ACHN (cell line): ENCODE measurements around the gene PSMD3.
"Not testable (repeated sequence)": the region's sequence is repeated elsewhere in the genome, so short reads cannot be mapped to it uniquely, and the experiment has no call there.

Experiments used
- DNase-seq: peaks from one replicate; pipeline ENCODE4 v3.0.0-alpha.2; 2015
- in situ Hi-C: cut with HindIII; loops from 2 replicates; pipeline ENCODE4 v1.10.0; 2017; ENCODE audit warnings: low sequenced_read_pairs, low pct_ligation_motif_present, low pct_unique_long_range_greater_than_20kb

Gene PSMD3

GRCh38 chr17:39981207-39981741, 667 bp downstream of the PSMD3 start:
- no peak for DNase-seq

GRCh38 chr17:39981766-39982375, 1.3 kb downstream of the PSMD3 start:
- DNase-seq, result no peak
- in situ Hi-C loops, result no loop called here

More at GRCh38 chr17:39981207-39981741, 667 bp downstream of the PSMD3 start:
- in situ Hi-C loops, result no loop called here

DNA sequence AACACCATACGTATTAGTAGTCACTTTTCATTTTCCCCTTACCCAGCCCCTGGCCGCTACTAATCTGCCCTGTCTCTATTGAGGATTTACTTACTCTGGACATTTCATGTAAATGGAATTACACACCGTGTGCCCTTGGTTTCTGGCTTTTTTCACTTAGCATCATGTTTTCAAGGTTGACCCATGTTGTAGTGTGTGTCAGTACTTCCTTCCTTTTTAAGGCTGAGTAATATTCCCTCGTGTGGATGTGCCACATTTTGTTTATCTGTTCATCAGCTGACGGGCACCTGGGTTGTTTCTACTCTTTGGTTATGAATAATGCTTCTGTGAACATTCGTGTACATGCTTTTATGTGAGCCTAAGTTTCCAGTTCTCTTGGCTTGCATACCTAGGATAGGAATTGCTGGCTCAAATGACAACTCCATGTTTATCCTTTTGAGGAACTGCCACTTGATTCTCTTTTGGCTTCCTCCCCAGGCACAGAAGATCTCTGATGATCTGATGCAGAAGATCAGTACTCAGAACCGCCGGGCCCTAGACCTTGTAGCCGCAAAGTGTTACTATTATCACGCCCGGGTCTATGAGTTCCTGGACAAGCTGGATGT, 7.7 kb downstream of the PSMD3 start:
- in situ Hi-C loops, result no loop called here
- no peak for DNase-seq

- in situ Hi-C loops, result no loop called here
- no peak for DNase-seq
Measured at GRCh38 chr17:39994448-39994847, 13.8 kb downstream of the PSMD3 start.

DNA sequence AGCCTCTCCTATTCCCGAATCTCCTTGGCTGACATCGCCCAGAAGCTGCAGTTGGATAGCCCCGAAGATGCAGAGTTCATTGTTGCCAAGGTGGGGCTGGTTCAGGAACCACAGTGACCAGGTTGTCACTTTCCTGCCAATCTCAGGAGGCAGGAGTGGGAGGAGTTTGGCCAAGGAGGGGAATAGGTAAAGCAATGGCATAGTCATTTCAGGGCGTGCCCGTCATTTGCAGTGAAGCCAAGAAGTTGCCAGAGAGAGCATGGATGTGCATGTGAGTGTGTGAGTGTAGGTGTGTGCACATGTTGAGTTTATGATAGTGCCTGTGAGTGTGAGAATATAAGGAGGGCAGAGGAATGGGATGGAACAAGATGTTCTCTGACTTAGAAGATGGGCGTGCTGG, 14.8 kb downstream of the PSMD3 start:
- DNase-seq, result no peak
- in situ Hi-C loops, result no loop called here

DNA sequence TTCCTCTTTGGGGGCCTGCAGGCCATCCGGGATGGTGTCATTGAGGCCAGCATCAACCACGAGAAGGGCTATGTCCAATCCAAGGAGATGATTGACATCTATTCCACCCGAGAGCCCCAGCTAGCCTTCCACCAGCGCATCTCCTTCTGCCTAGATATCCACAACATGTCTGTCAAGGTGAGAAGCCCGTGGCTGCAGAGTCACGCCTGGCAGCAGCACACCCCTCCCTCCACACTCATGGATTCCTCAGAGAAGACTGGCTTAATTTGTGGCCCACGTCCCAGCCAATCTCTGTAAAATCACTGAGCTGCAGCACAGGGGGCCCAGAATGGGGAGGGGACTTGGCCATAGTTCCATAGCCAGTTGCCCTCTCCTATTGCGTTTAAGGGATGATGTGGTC, 15.6 kb downstream of the PSMD3 start:
- in situ Hi-C loops, result no loop called here
- DNase-seq, result no peak

DNA sequence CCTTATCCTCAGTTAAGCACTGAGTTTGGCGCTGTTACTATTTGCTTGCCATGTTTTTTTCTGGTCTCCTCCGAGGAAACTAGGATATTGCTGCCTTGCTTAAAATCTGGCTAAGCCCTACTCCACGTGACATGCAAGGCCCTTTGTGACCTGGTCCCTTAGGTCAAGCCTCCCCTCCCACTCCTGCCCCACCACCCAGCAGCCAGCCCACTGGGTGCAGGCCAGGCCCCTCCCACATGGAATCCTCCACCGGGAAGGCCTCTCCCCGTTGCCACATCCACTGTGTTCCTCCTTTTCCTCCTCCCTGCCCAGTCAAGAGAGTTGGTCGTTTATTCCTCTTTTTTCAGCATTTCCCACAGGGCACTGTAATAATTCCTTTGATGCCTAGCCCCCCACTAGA, 16.2 kb downstream of the PSMD3 start:
- in situ Hi-C loops, result no loop called here
- DNase-seq, result no peak

DNA sequence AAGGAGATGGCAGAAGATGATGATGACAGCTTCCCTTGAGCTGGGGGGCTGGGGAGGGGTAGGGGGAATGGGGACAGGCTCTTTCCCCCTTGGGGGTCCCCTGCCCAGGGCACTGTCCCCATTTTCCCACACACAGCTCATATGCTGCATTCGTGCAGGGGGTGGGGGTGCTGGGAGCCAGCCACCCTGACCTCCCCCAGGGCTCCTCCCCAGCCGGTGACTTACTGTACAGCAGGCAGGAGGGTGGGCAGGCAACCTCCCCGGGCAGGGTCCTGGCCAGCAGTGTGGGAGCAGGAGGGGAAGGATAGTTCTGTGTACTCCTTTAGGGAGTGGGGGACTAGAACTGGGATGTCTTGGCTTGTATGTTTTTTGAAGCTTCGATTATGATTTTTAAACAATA, 16.9 kb downstream of the PSMD3 start:
- DNase-seq, result no peak
- in situ Hi-C loops, result no loop called here

- in situ Hi-C loops, result no loop called here
- DNase-seq, result no peak
Measured at GRCh38 chr17:39999067-39999466, 18.5 kb downstream of the PSMD3 start.

GRCh38 chr17:40000161-40000560, 19.6 kb downstream of the PSMD3 start:
- DNase-seq, result no peak
- in situ Hi-C loops, result no loop called here

- in situ Hi-C loops, DNase-seq: not testable (repeated sequence)
Measured at GRCh38 chr17:40001335-40001734, 20.7 kb downstream of the PSMD3 start.

GRCh38 chr17:40004072-40004471, 23.5 kb downstream of the PSMD3 start:
- DNase-seq, result no peak
- in situ Hi-C loops, result no loop called here

- in situ Hi-C loops, result no loop called here
- DNase-seq, result no peak
Measured at GRCh38 chr17:40004712-40005111, 24.1 kb downstream of the PSMD3 start.

GRCh38 chr17:40005520-40005919, 24.9 kb downstream of the PSMD3 start:
- DNase-seq, result no peak
- in situ Hi-C loops, result no loop called here

DNA sequence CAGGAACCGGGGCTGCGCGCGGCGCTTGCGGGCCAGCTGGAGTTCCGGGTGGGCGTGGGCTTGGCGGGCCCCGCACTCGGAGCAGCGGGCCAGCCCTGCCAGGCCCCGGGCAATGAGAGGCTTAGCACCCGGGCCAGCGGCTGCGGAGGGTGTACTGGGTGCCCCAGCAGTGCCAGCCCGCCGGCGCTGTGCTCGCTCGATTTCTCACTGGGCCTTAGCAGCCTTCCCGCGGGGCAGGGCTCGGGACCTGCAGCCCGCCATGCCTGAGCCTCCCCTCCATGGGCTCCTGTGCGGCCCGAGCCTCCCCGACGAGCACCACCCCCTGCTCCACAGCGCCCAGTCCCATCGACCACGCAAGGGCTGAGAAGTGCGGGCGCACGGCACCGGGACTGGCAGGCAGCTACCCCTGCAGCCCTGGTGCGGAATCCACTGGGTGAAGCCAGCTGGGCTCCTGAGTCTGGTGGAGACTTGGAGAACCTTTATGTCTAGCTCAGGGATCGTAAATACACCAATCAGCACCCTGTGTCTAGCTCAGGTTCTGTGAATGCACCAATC, 30.4 kb downstream of the PSMD3 start:
- DNase-seq, in situ Hi-C loops: not testable (repeated sequence)

DNA sequence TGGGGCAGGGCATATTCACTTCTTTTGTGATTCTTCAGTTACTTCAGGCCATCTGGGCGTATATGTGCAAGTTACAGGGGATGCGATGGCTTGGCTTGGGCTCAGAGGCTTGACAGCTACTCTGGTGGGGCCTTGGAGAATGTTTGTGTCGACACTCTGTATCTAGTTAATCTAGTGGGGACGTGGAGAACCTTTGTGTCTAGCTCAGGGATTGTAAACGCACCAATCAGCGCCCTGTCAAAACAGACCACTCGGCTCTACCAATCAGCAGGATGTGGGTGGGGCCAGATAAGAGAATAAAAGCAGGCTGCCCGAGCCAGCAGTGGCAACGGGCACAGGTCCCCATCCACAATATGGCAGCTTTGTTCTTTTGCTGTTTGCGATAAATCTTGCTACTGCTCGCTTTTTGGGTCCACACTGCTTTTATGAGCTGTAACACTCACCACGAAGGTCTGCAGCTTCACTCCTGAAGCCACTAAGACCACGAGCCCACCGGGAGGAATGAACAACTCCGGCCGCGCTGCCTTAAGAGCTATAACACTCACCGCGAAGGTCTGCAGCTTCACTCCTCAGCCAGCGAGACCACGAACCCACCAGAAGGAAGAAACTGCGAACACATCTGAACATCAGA, 31.5 kb downstream of the PSMD3 start:
- DNase-seq, in situ Hi-C loops: not testable (repeated sequence)

GRCh38 chr17:40014375-40014980, 33.9 kb downstream of the PSMD3 start:
- in situ Hi-C loops, result no loop called here

GRCh38 chr17:40015005-40015997, 34.7 kb downstream of the PSMD3 start, which contains the start of gene CSF3:
Gene CSF3, plus strand, starts transcription at chr17:40015440. Its CDS starts 35 bp downstream, at chr17:40015475.
- in situ Hi-C loops, result no loop called here

More at GRCh38 chr17:40014375-40014980, 33.9 kb downstream of the PSMD3 start:
- no peak for DNase-seq

More at GRCh38 chr17:40015005-40015997, 34.7 kb downstream of the PSMD3 start, which contains the start of gene CSF3:
- no peak for DNase-seq
